Measurements from ENCODE around the gene E2F8.

E2F8 gene

GRCh38 chr11:19216021-19216420 lies 24.7 kb downstream of the E2F8 start:
- Histone ChIP-seq H2BK5ac (ENCODE audit: low read depth, low read length, poor library complexity) (no peak overlapping the region), H4K8ac (ENCODE audit: low read depth, low read length) (no peak overlapping the region), H3K79me2 (ENCODE audit: control insufficient read depth, insufficient read depth, low read length, poor library complexity) (no peaks in the 10 kb centered on the region), H3K9ac (ENCODE audit: low read length) (no peak overlapping the region), H3K4ac (ENCODE audit: low read depth, low read length) (no peak overlapping the region), H2BK12ac (ENCODE audit: low read length) (no peak overlapping the region), H3K9me3 (ENCODE audit: insufficient read depth, low read depth, low read length) (no peaks in the 10 kb centered on the region), H3K4me1 (ENCODE audit: control insufficient read depth in 1 of 2, insufficient read depth in 2 of 2, low read length in 2 of 2) (no peaks in the 10 kb centered on the region), H2AK5ac (ENCODE audit: low read length) (no peak overlapping the region), H3K36me3 (ENCODE audit: control insufficient read depth in 1 of 2, insufficient read depth in 2 of 2, low read length in 2 of 2) (no peaks in the 10 kb centered on the region), H3K79me1 (ENCODE audit: low read length) (no peaks in the 10 kb centered on the region), H2AFZ (ENCODE audit: insufficient read depth, low read length, poor library complexity) (no peak overlapping the region), H3K14ac (ENCODE audit: low read length) (no peak overlapping the region), H3K27me3 (ENCODE audit: insufficient read depth, low read length) (no peaks in the 10 kb centered on the region), H3K4me3 (ENCODE audit: low read depth, low read length) (no peak overlapping the region), H4K91ac (ENCODE audit: low read depth, low read length) (no peak overlapping the region), H3K4me2 (ENCODE audit: low read length) (no peak overlapping the region), H4K12ac (ENCODE audit: low read depth, low read length) (no peak overlapping the region), H3K23ac (ENCODE audit: low read length) (no peak overlapping the region), H2BK120ac (ENCODE audit: insufficient read depth, low read length, poor library complexity) (no peak overlapping the region), H3K27ac (ENCODE audit: low read depth, low read length) (no peak overlapping the region), H3K18ac (ENCODE audit: low read length) (no peak overlapping the region)
- no peak for DNase-seq
- no CpG with 5 or more reads among the region's 4 CpGs for WGBS (ENCODE audit: extremely low coverage, insufficient coverage, insufficient read length)

DNA sequence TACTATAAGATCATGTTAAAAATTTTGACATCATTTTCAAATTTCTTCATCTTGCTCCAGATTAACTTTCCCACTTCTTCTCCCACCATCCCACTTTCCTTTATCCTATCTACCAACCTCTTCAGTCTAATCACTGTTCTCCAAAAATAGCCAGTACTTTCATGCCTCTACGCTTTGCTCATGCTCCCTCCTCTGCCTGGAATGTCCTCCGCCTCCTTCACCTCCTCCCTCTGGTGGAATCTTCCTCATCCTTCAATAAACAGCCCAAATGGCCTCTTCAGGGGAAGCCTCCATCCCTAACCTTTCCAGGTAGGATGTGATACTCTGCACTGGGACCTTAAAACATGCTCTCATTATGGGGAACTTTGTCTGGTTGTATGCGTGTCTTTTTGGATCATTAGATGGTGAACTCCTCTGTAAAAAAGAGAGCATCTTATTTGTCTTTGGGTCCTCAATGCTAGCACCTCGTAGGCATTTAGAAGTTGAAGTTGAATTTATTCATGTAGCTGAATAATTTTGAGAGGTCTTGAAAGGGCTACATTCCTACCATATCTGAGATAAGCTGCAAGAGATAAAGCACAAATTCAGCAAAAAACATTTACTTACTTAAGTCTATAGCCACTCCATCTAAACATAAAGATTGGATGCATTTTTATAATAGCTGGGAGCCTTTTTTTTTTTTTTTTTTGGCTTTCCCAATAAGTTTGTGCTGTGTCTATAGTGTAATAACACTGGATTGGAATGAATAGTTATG lies 31.0 kb downstream of the E2F8 start:
- H3K4me3 ChIP-seq (ENCODE audit: low read depth, low read length) = no peak overlapping the region
- H3K79me2 ChIP-seq (ENCODE audit: control insufficient read depth, insufficient read depth, low read length, poor library complexity) = no peaks in the 10 kb centered on the region
- no peaks in the 10 kb centered on the region for H3K36me3 ChIP-seq (ENCODE audit: control insufficient read depth in 1 of 2, insufficient read depth in 2 of 2, low read length in 2 of 2)
- no peak overlapping the region for H3K18ac ChIP-seq (ENCODE audit: low read length)
- H3K4me2 ChIP-seq (ENCODE audit: low read length) = no peak overlapping the region
- no peak overlapping the region for H2BK120ac ChIP-seq (ENCODE audit: insufficient read depth, low read length, poor library complexity)
- H3K9ac ChIP-seq (ENCODE audit: low read length) = no peak overlapping the region
- no peak overlapping the region for H2AFZ ChIP-seq (ENCODE audit: insufficient read depth, low read length, poor library complexity)
- H3K27me3 ChIP-seq (ENCODE audit: insufficient read depth, low read length) = no peaks in the 10 kb centered on the region
- H3K23ac ChIP-seq (ENCODE audit: low read length) = no peak overlapping the region
- DNase-seq = peak in 1 of 2 donors; percentile 24
- H2AK5ac ChIP-seq (ENCODE audit: low read length) = no peak overlapping the region
- H4K8ac ChIP-seq (ENCODE audit: low read depth, low read length) = no peak overlapping the region
- H2BK12ac ChIP-seq (ENCODE audit: low read length) = no peak overlapping the region
- no peak overlapping the region for H3K4ac ChIP-seq (ENCODE audit: low read depth, low read length)
- no peaks in the 10 kb centered on the region for H3K4me1 ChIP-seq (ENCODE audit: control insufficient read depth in 1 of 2, insufficient read depth in 2 of 2, low read length in 2 of 2)
- no peaks in the 10 kb centered on the region for H3K79me1 ChIP-seq (ENCODE audit: low read length)
- no peak overlapping the region for H2BK5ac ChIP-seq (ENCODE audit: low read depth, low read length, poor library complexity)
- H3K27ac ChIP-seq (ENCODE audit: low read depth, low read length) = no peak overlapping the region
- no peak overlapping the region for H4K91ac ChIP-seq (ENCODE audit: low read depth, low read length)
- WGBS (ENCODE audit: extremely low coverage, insufficient coverage, insufficient read length) = no CpG with 5 or more reads among the region's 4 CpGs
- H3K14ac ChIP-seq (ENCODE audit: low read length) = no peak overlapping the region
- no peaks in the 10 kb centered on the region for H3K9me3 ChIP-seq (ENCODE audit: insufficient read depth, low read depth, low read length)
- no peak overlapping the region for H4K12ac ChIP-seq (ENCODE audit: low read depth, low read length)

DNA sequence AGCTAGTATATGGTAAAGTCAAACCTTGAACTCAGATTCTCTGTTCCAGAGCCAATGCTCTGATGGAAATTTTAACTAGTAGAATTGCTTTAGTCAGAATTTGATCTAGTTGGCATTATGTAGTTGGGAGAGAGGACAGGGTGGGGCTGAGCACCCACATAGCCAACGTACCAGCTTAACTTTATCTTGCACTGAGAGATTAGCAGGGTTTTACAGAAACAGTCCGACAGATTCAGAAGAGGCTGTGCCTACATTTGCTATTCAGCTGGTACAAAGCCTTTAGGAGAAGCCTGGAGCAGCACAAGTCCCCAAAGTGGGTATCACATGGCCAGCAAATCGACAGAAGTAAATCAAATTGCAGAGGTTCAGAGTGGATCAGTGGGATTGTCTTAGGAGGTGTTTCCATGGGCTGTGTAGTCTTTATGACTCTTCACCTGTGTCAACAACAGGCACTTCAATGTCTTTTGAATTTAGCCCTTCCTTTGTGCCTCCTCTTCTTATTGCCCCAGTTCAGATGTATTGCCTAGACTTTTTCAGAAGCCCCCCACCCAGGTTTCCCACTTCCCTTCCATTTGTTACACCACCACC lies 31.7 kb downstream of the E2F8 start:
- no peak overlapping the region for H2BK120ac ChIP-seq (ENCODE audit: insufficient read depth, low read length, poor library complexity)
- no peak overlapping the region for H3K14ac ChIP-seq (ENCODE audit: low read length)
- H4K12ac ChIP-seq (ENCODE audit: low read depth, low read length) = no peak overlapping the region
- H3K18ac ChIP-seq (ENCODE audit: low read length) = no peak overlapping the region
- no peaks in the 10 kb centered on the region for H3K36me3 ChIP-seq (ENCODE audit: control insufficient read depth in 1 of 2, insufficient read depth in 2 of 2, low read length in 2 of 2)
- H4K8ac ChIP-seq (ENCODE audit: low read depth, low read length) = no peak overlapping the region
- H3K4me2 ChIP-seq (ENCODE audit: low read length) = no peak overlapping the region
- H2AFZ ChIP-seq (ENCODE audit: insufficient read depth, low read length, poor library complexity) = no peak overlapping the region
- no peak overlapping the region for H2BK5ac ChIP-seq (ENCODE audit: low read depth, low read length, poor library complexity)
- no peaks in the 10 kb centered on the region for H3K9me3 ChIP-seq (ENCODE audit: insufficient read depth, low read depth, low read length)
- no CpG with 5 or more reads among the region's 3 CpGs for WGBS (ENCODE audit: extremely low coverage, insufficient coverage, insufficient read length)
- no peak overlapping the region for H2BK12ac ChIP-seq (ENCODE audit: low read length)
- H4K91ac ChIP-seq (ENCODE audit: low read depth, low read length) = no peak overlapping the region
- no peak overlapping the region for H2AK5ac ChIP-seq (ENCODE audit: low read length)
- H3K4me1 ChIP-seq (ENCODE audit: control insufficient read depth in 1 of 2, insufficient read depth in 2 of 2, low read length in 2 of 2) = no peaks in the 10 kb centered on the region
- H3K79me1 ChIP-seq (ENCODE audit: low read length) = no peaks in the 10 kb centered on the region
- H3K4me3 ChIP-seq (ENCODE audit: low read depth, low read length) = no peak overlapping the region
- no peak overlapping the region for H3K27ac ChIP-seq (ENCODE audit: low read depth, low read length)
- peak overlapping the region; percentile 0 for H3K9ac ChIP-seq (ENCODE audit: low read length)
- no peaks in the 10 kb centered on the region for H3K79me2 ChIP-seq (ENCODE audit: control insufficient read depth, insufficient read depth, low read length, poor library complexity)
- H3K4ac ChIP-seq (ENCODE audit: low read depth, low read length) = no peak overlapping the region
- H3K23ac ChIP-seq (ENCODE audit: low read length) = no peak overlapping the region
- no peaks in the 10 kb centered on the region for H3K27me3 ChIP-seq (ENCODE audit: insufficient read depth, low read length)
- no peak for DNase-seq

- WGBS (ENCODE audit: extremely low coverage, insufficient coverage, insufficient read length) = no CpG with 5 or more reads among the region's 2 CpGs
- no peak overlapping the region for H2BK5ac ChIP-seq (ENCODE audit: low read depth, low read length, poor library complexity)
- H2BK12ac ChIP-seq (ENCODE audit: low read length) = no peak overlapping the region
- H3K9me3 ChIP-seq (ENCODE audit: insufficient read depth, low read depth, low read length) = no peaks in the 10 kb centered on the region
- H3K4me2 ChIP-seq (ENCODE audit: low read length) = no peak overlapping the region
- no peak overlapping the region for H2AFZ ChIP-seq (ENCODE audit: insufficient read depth, low read length, poor library complexity)
- H3K4ac ChIP-seq (ENCODE audit: low read depth, low read length) = no peak overlapping the region
- H3K14ac ChIP-seq (ENCODE audit: low read length) = no peak overlapping the region
- no peaks in the 10 kb centered on the region for H3K36me3 ChIP-seq (ENCODE audit: control insufficient read depth in 1 of 2, insufficient read depth in 2 of 2, low read length in 2 of 2)
- H3K79me1 ChIP-seq (ENCODE audit: low read length) = no peaks in the 10 kb centered on the region
- no peak for DNase-seq
- no peaks in the 10 kb centered on the region for H3K79me2 ChIP-seq (ENCODE audit: control insufficient read depth, insufficient read depth, low read length, poor library complexity)
- no peak overlapping the region for H2BK120ac ChIP-seq (ENCODE audit: insufficient read depth, low read length, poor library complexity)
- H3K18ac ChIP-seq (ENCODE audit: low read length) = no peak overlapping the region
- H2AK5ac ChIP-seq (ENCODE audit: low read length) = no peak overlapping the region
- no peak overlapping the region for H4K91ac ChIP-seq (ENCODE audit: low read depth, low read length)
- H3K9ac ChIP-seq (ENCODE audit: low read length) = no peak overlapping the region
- no peak overlapping the region for H3K23ac ChIP-seq (ENCODE audit: low read length)
- no peaks in the 10 kb centered on the region for H3K27me3 ChIP-seq (ENCODE audit: insufficient read depth, low read length)
- no peak overlapping the region for H4K8ac ChIP-seq (ENCODE audit: low read depth, low read length)
- no peak overlapping the region for H3K4me3 ChIP-seq (ENCODE audit: low read depth, low read length)
- no peaks in the 10 kb centered on the region for H3K4me1 ChIP-seq (ENCODE audit: control insufficient read depth in 1 of 2, insufficient read depth in 2 of 2, low read length in 2 of 2)
- H4K12ac ChIP-seq (ENCODE audit: low read depth, low read length) = no peak overlapping the region
- no peak overlapping the region for H3K27ac ChIP-seq (ENCODE audit: low read depth, low read length)
Observed at GRCh38 chr11:19208181-19208580, 32.6 kb downstream of the E2F8 start.
